Heart left ventricle (tissue), 13 donors: ENCODE measurements around the gene DPY19L3.

Source experiments
- POLR2A ChIP-seq, 2 donors: fragments of 450-650 bp; IDR thresholded peaks; one replicate each; pipeline ENCODE4 v1.6.1; 2017; ENCODE audit warnings: antibody characterized with exemption in 2 of 2, mild to moderate bottlenecking in 2 of 2, moderate library complexity in 2 of 2
- TF ChIP-seq, protein P1 (sequence below), 12 donors: fragments of 200-600 bp; sonication (generic) in 4 of 12; IDR thresholded peaks; one replicate each; pipeline versions ENCODE4 v1.5.0 to v1.8.0; 2018 to 2022; ENCODE audit warnings: antibody characterized with exemption in 12 of 12, mild to moderate bottlenecking in 5 of 12
- donor health status: ischemic (EF 13 %, LVEDD 7.1; RV severe dilation, severe dysfunction).
- donor health status: DM: no; HTN: yes; CAD: no.
- donor health status: DM: no; HTN: no; CAD: no.
- donor health status: ischemic (EF 25% LVEDD 6.9; RV normal size, moderate dysfunction).
- donor health status: ischemic (EF 25% LVEDD 5.7; RV mildly dilated, moderate dysfunction).
- donor health status: ischemic (EF 35%, LVEDD 5.7; RV mildly dilated, moderate dysfunction).
- donor health status: nonischemic (EF 11% LVEDD 7.7; RV severe dilation, severe dysfunction).
- donor health status: DM: yes; HTN: yes; CAD: no.
- donor health status: PGD.
- donor health status: ischemic (EF 29% LVEDD 5.4; RV normal size, mild dysfunction).
- donor health status: nonischemic (EF 23%, LVEDD 6.1; RV moderate dilation, normal function).

DNA sequence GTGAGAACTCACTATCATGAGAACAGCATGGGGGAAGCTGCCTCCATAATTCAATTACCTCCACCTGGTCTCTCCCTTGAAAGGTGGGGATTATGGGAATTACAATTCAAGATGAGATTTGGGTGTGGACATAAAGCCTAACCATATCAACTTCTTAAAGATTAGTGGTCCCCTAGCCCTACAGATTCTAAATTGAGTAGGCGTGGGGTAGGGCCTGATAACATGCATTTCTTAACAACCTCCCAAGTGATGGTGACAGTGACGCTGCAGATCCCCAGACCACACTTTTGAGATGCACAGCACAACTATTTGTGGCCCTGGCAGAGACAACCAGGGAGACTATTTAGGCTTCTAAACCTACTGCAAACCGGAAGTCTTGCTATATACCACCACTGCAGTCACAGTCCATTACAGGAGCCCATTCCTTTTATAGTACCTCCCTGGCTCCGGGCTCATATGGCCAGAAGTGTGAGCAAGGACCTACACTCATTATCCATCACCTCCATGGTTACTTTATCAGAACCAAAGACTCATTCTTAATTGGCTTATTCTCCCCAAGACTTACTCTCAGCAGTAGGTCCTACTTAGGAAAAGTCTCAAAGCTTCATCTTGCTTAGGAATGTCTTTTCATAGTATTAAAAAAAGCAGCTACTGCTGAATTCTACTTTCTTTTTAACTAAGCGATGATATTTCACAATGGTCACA is 2.1 kb upstream of the DPY19L3 start:
- TF ChIP-seq, protein P1, sequence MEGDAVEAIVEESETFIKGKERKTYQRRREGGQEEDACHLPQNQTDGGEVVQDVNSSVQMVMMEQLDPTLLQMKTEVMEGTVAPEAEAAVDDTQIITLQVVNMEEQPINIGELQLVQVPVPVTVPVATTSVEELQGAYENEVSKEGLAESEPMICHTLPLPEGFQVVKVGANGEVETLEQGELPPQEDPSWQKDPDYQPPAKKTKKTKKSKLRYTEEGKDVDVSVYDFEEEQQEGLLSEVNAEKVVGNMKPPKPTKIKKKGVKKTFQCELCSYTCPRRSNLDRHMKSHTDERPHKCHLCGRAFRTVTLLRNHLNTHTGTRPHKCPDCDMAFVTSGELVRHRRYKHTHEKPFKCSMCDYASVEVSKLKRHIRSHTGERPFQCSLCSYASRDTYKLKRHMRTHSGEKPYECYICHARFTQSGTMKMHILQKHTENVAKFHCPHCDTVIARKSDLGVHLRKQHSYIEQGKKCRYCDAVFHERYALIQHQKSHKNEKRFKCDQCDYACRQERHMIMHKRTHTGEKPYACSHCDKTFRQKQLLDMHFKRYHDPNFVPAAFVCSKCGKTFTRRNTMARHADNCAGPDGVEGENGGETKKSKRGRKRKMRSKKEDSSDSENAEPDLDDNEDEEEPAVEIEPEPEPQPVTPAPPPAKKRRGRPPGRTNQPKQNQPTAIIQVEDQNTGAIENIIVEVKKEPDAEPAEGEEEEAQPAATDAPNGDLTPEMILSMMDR (IDR thresholded peaks at IDR 0.05) = no peak
- TF ChIP-seq POLR2A (IDR thresholded peaks at IDR 0.05) = no peak
